ENCODE measurements around the gene PRTFDC1.

PRTFDC1 gene

DNA sequence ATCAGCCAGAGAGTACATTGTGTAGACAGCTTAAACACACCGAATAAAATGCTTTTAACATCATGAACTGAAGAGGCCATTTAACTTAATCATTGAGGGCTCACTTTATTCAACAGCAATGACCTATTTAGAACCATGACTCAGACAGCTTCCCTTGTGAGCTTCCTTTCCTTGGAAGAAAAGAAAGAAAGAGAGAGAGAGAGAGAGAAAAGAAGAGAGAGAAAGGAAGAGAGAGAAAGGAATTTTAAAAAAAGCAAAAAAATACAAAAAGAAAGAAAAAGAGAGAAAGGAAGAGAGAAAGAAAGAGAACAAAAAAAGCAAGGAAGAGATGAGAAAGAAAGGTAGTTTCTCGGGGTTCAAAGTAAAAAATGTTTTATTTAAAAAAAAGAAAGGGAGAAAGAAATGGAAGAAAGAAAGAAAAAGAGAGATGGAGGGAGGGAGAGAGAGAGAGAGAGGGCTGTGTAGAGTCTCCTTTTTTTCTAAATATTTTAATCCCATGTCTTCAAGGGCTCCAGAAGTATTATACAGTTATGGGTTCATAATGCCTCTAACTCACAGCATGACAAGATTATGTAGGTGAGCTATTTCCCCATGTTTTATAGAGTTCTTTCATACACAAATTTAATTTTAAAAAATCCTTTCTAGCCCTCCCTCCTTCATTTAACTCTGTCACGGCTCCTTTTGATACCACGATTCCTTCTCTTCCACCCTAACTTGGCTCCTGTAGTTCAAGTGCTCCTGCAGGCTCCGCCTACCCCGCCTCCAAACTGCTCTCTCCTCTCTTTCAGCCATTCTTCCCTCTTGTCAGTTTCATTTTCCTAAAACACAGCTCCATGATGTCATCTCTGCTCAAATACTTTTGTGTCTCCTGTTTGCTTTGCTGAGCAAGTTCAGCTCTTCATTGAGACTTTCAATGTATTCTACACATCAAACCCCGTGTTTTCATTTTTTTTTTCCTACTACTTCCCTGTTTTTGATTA, 85.5 kb downstream of the PRTFDC1 start:
- TF ChIP-seq FOXP2 (optimal IDR thresholded peaks at IDR 0.05; ENCODE audit: borderline replicate concordance, extremely low read depth, extremely low read length, insufficient read depth) (no peak), POLR2AphosphoS5 (IDR thresholded peaks at IDR 0.05; ENCODE audit: low read depth, low read length) (no peak), TAF1 (IDR thresholded peaks at IDR 0.05; ENCODE audit: borderline replicate concordance, insufficient read depth, low read length) (no peak), SIN3A (IDR thresholded peaks at IDR 0.05; ENCODE audit: borderline replicate concordance, insufficient read depth, low read length) (no peak)
- TF ChIP-seq, protein P1, sequence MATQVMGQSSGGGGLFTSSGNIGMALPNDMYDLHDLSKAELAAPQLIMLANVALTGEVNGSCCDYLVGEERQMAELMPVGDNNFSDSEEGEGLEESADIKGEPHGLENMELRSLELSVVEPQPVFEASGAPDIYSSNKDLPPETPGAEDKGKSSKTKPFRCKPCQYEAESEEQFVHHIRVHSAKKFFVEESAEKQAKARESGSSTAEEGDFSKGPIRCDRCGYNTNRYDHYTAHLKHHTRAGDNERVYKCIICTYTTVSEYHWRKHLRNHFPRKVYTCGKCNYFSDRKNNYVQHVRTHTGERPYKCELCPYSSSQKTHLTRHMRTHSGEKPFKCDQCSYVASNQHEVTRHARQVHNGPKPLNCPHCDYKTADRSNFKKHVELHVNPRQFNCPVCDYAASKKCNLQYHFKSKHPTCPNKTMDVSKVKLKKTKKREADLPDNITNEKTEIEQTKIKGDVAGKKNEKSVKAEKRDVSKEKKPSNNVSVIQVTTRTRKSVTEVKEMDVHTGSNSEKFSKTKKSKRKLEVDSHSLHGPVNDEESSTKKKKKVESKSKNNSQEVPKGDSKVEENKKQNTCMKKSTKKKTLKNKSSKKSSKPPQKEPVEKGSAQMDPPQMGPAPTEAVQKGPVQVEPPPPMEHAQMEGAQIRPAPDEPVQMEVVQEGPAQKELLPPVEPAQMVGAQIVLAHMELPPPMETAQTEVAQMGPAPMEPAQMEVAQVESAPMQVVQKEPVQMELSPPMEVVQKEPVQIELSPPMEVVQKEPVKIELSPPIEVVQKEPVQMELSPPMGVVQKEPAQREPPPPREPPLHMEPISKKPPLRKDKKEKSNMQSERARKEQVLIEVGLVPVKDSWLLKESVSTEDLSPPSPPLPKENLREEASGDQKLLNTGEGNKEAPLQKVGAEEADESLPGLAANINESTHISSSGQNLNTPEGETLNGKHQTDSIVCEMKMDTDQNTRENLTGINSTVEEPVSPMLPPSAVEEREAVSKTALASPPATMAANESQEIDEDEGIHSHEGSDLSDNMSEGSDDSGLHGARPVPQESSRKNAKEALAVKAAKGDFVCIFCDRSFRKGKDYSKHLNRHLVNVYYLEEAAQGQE (IDR thresholded peaks at IDR 0.05; ENCODE audit: insufficient read depth in 1 of 2, low read depth in 2 of 2, low read length in 2 of 2) = no peak

DNA sequence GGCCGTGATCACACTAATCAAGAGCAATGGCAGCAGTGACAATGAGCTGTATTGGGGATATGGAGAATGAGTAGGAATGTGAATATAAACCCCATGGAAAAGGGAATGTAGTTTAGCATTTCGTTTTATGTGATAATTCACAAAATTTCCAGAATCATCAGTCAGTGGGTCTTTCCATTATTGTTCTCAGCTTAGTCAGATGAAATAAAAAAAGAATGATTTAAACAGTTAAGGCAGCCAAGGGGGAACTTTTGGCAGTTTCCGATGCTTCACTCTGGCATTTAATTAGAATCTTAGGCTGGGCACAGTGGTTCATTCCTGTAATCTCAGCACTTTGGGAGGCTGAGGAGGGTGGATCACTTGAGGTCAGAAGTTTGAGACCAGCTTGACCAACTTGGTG, 86.6 kb downstream of the PRTFDC1 start:
- no peak for TF ChIP-seq FOXP2 (optimal IDR thresholded peaks at IDR 0.05; ENCODE audit: borderline replicate concordance, extremely low read depth, extremely low read length, insufficient read depth)
- no peak for TF ChIP-seq TAF1 (IDR thresholded peaks at IDR 0.05; ENCODE audit: borderline replicate concordance, insufficient read depth, low read length)

DNA sequence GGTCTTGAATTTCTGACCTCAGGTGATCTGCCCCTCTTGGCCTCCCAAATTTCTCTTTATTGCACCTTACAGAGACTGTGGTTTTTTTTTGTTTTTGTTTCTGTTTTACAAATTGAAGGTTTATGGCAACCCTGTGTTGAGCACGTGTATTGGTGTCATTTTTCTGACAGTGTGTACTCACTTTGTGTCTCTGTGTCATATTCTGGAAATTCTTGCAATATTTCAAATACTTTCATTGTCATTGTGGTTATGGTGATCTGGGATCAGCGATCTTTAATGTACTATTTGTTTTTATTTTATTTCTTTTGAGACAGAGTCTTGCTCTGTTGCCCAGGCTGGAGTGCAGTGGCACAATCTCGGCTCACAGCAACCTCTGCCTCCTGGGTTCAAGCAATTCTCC, 89.8 kb downstream of the PRTFDC1 start:
- TF ChIP-seq FOXP2 (optimal IDR thresholded peaks at IDR 0.05; ENCODE audit: borderline replicate concordance, extremely low read depth, extremely low read length, insufficient read depth) = no peak
- TF ChIP-seq SIN3A (IDR thresholded peaks at IDR 0.05; ENCODE audit: borderline replicate concordance, insufficient read depth, low read length) = no peak
- TF ChIP-seq, protein P1 (IDR thresholded peaks at IDR 0.05; ENCODE audit: insufficient read depth in 1 of 2, low read depth in 2 of 2, low read length in 2 of 2) = no peak

DNA sequence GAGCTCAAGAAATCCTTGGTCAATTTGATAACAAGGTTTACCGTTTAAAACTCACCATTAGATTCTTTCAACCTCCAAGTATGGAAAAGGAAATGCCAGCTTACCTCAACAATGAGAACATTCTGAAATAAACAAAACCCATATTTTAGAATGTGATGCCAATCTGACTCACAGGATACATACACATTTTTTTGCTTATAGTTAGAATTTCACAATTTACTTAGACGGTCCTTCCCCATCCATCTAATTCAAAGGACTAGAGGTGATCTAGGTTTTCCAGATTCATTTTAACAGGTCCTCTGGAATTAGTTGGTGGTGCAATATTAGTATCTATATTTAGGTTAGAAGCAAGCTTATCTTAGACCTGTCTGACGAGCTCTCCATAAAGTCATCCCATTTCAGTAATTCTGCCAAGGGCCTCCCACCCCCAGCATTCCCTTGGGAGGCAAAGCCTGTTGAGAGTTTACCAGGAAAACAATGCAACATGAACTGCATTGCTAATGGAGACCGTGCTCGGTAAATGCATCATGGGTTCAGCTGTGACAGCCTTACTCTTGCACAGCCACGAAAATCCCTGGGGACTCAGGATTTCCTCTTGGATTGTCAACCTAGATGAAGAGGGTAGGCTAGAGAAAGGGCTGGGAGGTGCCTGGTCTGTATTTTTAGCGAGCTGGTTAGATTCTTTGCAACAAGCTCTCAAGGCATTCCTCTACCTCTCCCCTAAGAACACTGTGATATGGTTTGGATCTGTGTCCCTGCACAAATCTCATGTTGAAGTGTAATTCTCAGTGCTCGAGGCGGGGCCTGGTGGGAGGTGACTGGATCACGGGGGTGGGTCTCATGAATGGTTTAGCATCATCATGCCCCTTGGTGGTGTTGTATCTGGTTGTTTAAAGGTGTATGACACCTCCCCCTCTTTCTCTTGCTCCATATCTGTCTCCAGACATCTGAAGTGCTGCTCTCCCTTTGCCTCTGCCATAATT, 93.8 kb downstream of the PRTFDC1 start:
- TF ChIP-seq, protein P1 (IDR thresholded peaks at IDR 0.05; ENCODE audit: insufficient read depth in 1 of 2, low read depth in 2 of 2, low read length in 2 of 2) = no peak
- TF ChIP-seq TAF1 (IDR thresholded peaks at IDR 0.05; ENCODE audit: borderline replicate concordance, insufficient read depth, low read length) (no peak), SIN3A (IDR thresholded peaks at IDR 0.05; ENCODE audit: borderline replicate concordance, insufficient read depth, low read length) (no peak), FOXP2 (optimal IDR thresholded peaks at IDR 0.05; ENCODE audit: borderline replicate concordance, extremely low read depth, extremely low read length, insufficient read depth) (no peak), POLR2AphosphoS5 (IDR thresholded peaks at IDR 0.05; ENCODE audit: low read depth, low read length) (no peak)

DNA sequence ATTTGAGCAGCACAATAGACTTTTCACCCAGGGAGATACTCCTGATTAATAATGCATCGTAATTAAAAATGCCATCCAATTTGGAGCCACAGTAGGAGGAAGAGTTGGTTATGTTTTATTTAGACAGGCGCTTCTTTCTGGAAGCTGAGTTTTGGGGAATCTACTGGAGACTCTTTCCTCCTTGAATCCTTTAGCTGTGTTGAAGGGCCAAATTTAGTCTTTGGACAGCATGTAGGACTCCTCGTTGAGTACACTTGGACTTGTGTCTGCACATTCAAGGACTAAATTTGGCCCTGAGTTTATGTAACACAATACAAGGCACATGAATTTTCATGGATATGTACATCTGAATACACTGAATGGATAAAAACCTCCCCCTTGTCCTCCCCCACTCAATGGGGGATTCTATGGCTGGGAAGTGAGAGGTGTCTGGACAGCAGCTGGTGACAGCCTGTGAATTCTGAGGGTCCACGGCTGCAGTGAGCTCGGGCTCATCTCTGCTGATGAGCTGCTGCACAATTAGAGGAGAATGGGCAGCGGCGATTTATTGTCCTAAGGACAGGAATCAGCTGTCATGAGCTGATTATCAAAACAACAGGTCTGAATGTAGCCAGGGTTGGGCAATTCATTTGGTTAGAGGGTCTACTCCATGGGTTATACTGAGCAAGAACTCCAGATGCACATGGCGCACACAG, 95.2 kb downstream of the PRTFDC1 start:
- TF ChIP-seq TAF1 (IDR thresholded peaks at IDR 0.05; ENCODE audit: borderline replicate concordance, insufficient read depth, low read length) (no peak), FOXP2 (optimal IDR thresholded peaks at IDR 0.05; ENCODE audit: borderline replicate concordance, extremely low read depth, extremely low read length, insufficient read depth) (no peak), SIN3A (IDR thresholded peaks at IDR 0.05; ENCODE audit: borderline replicate concordance, insufficient read depth, low read length) (no peak), POLR2AphosphoS5 (IDR thresholded peaks at IDR 0.05; ENCODE audit: low read depth, low read length) (no peak)
- TF ChIP-seq, protein P1 (IDR thresholded peaks at IDR 0.05; ENCODE audit: insufficient read depth in 1 of 2, low read depth in 2 of 2, low read length in 2 of 2) = no peak
